Measurements from ENCODE around the gene SCRN1. TPM values are rescaled to one million over a fixed set of nuclear protein-coding genes. Genes with fewer than 3 reads are reported as not detected.
"Not testable (repeated sequence)": the region's sequence is repeated elsewhere in the genome, so short reads cannot be mapped to it uniquely, and the experiment has no call there.

Gene SCRN1
- polyA plus RNA-seq, 1 donor from 2014 or later, result 130 TPM

DNA sequence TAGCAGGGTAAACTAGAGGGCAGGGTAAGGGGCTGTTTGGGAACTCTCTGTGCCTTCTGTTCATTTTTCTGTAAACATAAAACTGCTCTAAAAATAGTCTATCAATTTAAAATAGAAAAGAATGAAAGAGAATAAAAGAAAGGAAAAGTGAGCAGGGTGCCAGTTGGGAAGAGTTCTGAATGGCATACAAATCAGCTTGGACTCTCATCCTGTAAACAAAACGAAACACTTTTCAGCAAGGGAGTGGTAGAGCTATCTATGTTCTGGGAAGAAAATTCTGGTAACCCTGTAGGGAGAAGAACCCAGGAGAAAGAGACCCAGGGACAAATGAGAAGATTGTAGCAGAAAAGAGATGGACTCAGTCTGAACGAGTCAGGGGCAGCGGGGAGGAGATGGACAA is 24.6 kb downstream of the SCRN1 start:
- no peak overlapping the region for H3K4me2 ChIP-seq (ENCODE audit: low read length)
- no peak overlapping the region for H3K4me3 ChIP-seq (ENCODE audit: low read length)
- H3K27me3 ChIP-seq (ENCODE audit: insufficient read depth, low read depth, low read length), result no peaks in the 10 kb centered on the region
- H3K27ac ChIP-seq (ENCODE audit: low read length), result no peak overlapping the region
- peaks cover 5% of the 10 kb centered on the region for H3K79me2 ChIP-seq (replicated peaks; ENCODE audit: insufficient read depth, low read length)
- no peaks in the 10 kb centered on the region for H3K9me3 ChIP-seq (ENCODE audit: low read length)
- H3K9me2 ChIP-seq (ENCODE audit: insufficient read depth, low read length), result no peaks in the 10 kb centered on the region
- no peaks in the 10 kb centered on the region for H4K20me1 ChIP-seq (ENCODE audit: insufficient read depth)
- no peak overlapping the region for H2AFZ ChIP-seq (ENCODE audit: low read depth, low read length)
- H3K9ac ChIP-seq (ENCODE audit: low read length), result no peak overlapping the region
- H3K36me3 ChIP-seq (ENCODE audit: insufficient read depth, low read length), result peaks cover 12% of the 10 kb centered on the region
- TF ChIP-seq EP300 (conservative IDR thresholded peaks at IDR 0.05; ENCODE audit: poor library complexity, severe bottlenecking) (no peak), REST (IDR thresholded peaks at IDR 0.05; ENCODE audit: borderline replicate concordance) (no peak), CTCF (IDR thresholded peaks at IDR 0.05; ENCODE audit: poor library complexity, severe bottlenecking) (no peak)
- H3F3A ChIP-seq (ENCODE audit: insufficient read depth, low read length, poor library complexity, severe bottlenecking), result peaks cover 3% of the 10 kb centered on the region

DNA sequence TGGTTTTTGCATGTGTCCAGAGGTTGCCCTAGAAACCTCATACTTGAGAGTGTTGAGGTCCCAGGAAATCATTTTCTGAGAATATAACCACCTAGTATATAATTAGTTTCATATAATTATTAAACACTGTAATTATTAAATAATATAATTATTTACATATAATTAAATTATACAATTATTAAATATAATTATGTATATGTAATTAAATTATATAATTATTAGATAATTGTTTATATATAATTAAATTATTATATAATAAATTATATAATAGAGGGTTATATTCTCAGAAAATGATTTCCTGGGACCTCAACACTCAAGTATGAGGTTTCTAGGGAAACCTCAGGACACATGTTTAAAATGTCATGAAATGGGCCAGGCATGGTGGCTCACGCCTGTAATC is 27.6 kb downstream of the SCRN1 start:
- Histone ChIP-seq H2AFZ (ENCODE audit: low read depth, low read length) (no peak overlapping the region), H3F3A (ENCODE audit: insufficient read depth, low read length, poor library complexity, severe bottlenecking) (no peaks in the 10 kb centered on the region), H3K9me3 (ENCODE audit: low read length) (no peaks in the 10 kb centered on the region), H3K9me2 (ENCODE audit: insufficient read depth, low read length) (no peaks in the 10 kb centered on the region), H3K4me3 (ENCODE audit: low read length) (no peak overlapping the region), H3K79me2 (replicated peaks; ENCODE audit: insufficient read depth, low read length) (peaks cover 8% of the 10 kb centered on the region), H3K36me3 (ENCODE audit: insufficient read depth, low read length) (peaks cover 12% of the 10 kb centered on the region), H3K27ac (ENCODE audit: low read length) (no peak overlapping the region), H4K20me1 (ENCODE audit: insufficient read depth) (no peaks in the 10 kb centered on the region), H3K27me3 (ENCODE audit: insufficient read depth, low read depth, low read length) (no peaks in the 10 kb centered on the region), H3K9ac (ENCODE audit: low read length) (no peak overlapping the region), H3K4me2 (ENCODE audit: low read length) (no peak overlapping the region)
- TF ChIP-seq CTCF (IDR thresholded peaks at IDR 0.05; ENCODE audit: poor library complexity, severe bottlenecking) (no peak), RAD21 (conservative IDR thresholded peaks at IDR 0.05) (no peak), MXI1 (conservative IDR thresholded peaks at IDR 0.05; ENCODE audit: poor library complexity, severe bottlenecking) (no peak), EZH2 (IDR thresholded peaks at IDR 0.05; ENCODE audit: borderline replicate concordance, insufficient read depth, low read length, poor library complexity, severe bottlenecking) (no peak), EP300 (conservative IDR thresholded peaks at IDR 0.05; ENCODE audit: poor library complexity, severe bottlenecking) (no peak), POLR2AphosphoS5 (IDR thresholded peaks at IDR 0.05) (no peak), TAF1 (IDR thresholded peaks at IDR 0.05; ENCODE audit: low read depth) (no peak), SMC3 (conservative IDR thresholded peaks at IDR 0.05; ENCODE audit: poor library complexity) (no peak)

- H3F3A ChIP-seq (ENCODE audit: insufficient read depth, low read length, poor library complexity, severe bottlenecking); H2AFZ ChIP-seq (ENCODE audit: low read depth, low read length); H3K9ac ChIP-seq (ENCODE audit: low read length); H3K4me2 ChIP-seq (ENCODE audit: low read length); H3K79me2 ChIP-seq (replicated peaks; ENCODE audit: insufficient read depth, low read length); H3K4me3 ChIP-seq (ENCODE audit: low read length); H3K9me2 ChIP-seq (ENCODE audit: insufficient read depth, low read length); H4K20me1 ChIP-seq (ENCODE audit: insufficient read depth); H3K27me3 ChIP-seq (ENCODE audit: insufficient read depth, low read depth, low read length); H3K27ac ChIP-seq (ENCODE audit: low read length); H3K9me3 ChIP-seq (ENCODE audit: low read length): not testable (repeated sequence)
- H3K36me3 ChIP-seq (ENCODE audit: insufficient read depth, low read length), result peaks cover 12% of the 10 kb centered on the region
These were observed 28.0 kb downstream of the SCRN1 start for GRCh38 chr7:29961611-29962010.

All from neural cell (in vitro differentiated cells).